ENCODE data around the gene FHIT. TPM values are rescaled to one million over a fixed set of nuclear protein-coding genes. Genes with fewer than 3 reads are reported as not detected.

FHIT gene
- total RNA-seq, 1 experiment from 2014 or later: 3.9 TPM

DNA sequence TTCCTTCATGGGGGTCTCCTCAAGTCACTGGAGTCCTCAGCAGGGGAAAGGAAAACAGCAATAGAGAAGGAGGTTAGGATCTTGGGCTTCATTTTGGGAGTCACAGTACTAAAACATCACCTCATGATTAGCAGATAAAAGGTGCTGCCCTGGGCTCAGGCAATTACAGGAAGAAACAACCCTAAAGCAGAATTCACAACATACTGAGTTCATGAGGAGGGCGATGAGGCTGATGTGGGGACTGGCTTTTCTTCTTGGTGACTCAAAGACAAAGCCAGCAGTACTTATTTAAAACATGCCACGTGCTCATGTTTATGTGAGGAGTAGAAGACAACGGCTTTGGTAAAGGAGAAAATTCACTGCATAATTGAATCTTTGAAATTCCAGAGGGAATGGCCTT, 1379.1 kb downstream of the FHIT start:
- in situ Hi-C loops (cut with HindIII; ENCODE audit: low pct_unique_long_range_greater_than_20kb, low sequenced_read_pairs): no loop called here
- DNase-seq (ENCODE audit: low read depth, low spot score): no peak

DNA sequence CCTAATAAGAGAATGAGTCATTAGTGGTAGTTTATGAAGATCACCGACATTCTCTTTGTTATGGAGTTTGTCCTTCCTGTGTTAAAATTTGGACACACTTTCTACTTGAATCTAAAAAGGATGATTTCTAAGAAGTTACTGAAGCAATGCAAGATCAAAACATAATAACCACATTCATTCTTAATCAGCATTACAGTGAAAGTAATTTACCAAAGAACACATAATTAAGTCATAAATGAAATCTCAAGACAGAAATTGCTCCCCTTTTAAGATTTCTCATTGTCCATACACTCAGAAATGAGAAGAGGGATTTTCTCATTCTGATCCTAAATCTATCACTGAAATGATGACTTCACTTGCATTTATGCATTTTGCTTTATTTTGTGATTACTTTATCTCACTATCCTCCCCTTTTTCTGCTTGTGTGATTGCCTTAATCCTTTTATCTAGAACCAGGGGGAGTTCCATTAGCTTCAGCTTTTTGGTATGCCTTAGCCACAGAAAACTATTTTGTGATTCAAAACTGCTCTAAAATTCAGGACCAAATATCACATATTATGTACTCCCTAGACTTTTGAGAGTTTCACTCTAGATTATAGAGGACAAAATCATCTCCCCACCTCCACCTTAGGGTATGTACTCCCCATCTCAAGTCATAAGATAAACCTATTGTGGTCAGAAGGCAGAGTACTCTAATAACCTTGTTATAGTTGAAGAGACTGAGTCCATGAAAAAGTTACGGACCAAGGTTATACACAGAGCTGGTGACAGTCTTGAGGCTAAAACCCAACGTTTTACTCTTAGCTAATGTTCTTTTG, 1383.9 kb downstream of the FHIT start:
- in situ Hi-C loops (cut with HindIII; ENCODE audit: low pct_unique_long_range_greater_than_20kb, low sequenced_read_pairs): no loop called here

DNA sequence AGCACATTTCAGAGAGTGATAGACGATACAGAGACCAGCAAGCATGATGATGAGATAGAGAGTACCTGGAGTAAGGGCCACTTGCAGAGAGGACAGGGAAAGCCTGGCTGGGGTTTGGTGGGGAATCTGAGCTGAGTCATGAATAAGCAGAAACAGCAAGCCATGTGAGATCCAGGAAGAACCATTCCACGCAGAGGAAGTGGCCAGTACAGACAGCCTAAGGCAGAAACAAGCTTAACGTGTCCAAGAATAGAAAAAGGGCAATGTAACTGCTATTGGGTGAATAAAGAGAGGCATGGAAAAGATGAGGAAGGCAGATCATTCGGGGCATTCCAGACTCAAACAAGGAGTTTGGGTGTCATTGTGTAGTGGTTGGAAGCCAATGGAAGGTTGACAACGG, 1385.2 kb downstream of the FHIT start:
- in situ Hi-C loops (cut with HindIII; ENCODE audit: low pct_unique_long_range_greater_than_20kb, low sequenced_read_pairs): no loop called here

More for the DNA sequence above, 1383.9 kb downstream of the FHIT start:
- no peak for DNase-seq (ENCODE audit: low read depth, low spot score)

DNA sequence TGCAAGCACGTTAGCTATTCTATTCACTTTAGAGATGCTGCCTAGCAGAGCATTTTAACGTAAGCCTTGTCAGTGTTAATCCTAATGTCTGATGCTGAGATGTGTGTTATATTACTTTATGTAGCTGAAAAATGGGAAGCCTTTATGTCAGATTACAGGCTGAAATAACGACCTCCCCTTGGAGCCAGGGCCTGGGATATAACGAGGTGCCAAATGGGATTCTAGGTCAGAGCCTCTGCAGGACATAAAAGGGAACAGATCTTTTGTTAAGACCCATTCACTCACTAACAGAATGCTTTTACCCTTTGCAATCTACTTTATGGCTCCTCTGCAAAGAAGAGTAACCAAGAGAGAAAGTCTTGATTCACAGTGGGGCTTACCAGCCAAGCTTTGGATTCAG, 1385.9 kb downstream of the FHIT start:
- no peak for DNase-seq (ENCODE audit: low read depth, low spot score)
- in situ Hi-C loops (cut with HindIII; ENCODE audit: low pct_unique_long_range_greater_than_20kb, low sequenced_read_pairs): no loop called here

More for the DNA sequence above, 1385.2 kb downstream of the FHIT start:
- DNase-seq (ENCODE audit: low read depth, low spot score): peak; percentile 27

DNA sequence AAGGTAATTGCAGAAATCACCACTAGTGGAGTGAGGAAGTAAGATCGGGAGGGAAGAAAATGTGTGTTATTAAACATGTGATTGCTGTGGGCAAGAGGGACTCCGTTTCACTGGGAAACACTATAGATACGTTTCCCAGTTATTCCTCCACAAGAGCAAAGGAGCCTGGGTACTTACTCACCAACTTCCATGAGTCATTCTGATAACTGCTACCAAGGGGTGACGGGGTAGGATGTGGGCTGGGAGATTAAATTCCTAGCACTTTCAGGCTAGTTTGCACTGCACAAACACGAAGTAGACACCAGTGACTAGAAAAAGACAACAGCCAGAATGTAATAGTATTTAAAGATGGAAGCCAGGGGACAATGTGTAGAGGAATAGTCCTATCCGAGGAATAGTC, 1388.6 kb downstream of the FHIT start:
- DNase-seq (ENCODE audit: low read depth, low spot score): no peak

DNA sequence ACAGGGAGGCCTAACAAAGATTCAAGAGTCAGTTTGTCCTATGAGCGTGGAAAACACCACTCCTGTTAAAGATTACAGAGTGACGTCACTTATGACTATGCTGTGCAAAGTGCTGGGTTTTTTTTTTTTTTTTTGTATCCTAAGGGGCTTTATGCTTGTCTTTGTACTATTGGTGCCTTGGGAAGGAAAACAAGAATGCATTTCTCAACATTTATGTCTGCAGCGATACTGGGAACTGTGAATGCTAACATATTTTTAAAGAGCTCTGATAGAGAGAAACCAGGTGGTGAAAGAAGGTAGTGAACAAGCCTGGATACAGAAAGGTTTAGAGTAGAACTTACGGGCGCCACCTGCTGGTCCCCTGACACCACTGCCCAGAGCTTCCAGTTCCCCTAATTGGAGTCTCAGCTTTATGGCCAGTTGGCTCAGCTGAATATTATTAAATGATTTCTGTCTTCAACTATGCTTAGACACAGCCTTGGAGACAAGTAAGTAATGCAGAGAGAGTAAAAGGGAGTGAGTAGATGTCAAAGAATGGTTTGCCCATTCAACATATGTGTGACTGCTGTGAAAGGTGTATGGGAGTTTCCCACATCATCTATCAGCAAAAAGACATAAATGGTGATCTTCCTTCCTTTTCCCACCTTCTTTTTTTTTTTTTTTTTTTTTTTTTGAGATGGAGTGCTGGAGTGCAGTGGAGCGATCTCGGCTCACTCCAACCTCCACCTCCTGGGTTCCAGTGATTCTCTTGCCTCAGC, 1393.5 kb downstream of the FHIT start:
- in situ Hi-C loops (cut with HindIII; ENCODE audit: low pct_unique_long_range_greater_than_20kb, low sequenced_read_pairs): no loop called here
- peak; percentile 86 for DNase-seq (ENCODE audit: low read depth, low spot score)

More for the DNA sequence above, 1388.6 kb downstream of the FHIT start:
- in situ Hi-C loops (cut with HindIII; ENCODE audit: low pct_unique_long_range_greater_than_20kb, low sequenced_read_pairs): no loop called here

DNA sequence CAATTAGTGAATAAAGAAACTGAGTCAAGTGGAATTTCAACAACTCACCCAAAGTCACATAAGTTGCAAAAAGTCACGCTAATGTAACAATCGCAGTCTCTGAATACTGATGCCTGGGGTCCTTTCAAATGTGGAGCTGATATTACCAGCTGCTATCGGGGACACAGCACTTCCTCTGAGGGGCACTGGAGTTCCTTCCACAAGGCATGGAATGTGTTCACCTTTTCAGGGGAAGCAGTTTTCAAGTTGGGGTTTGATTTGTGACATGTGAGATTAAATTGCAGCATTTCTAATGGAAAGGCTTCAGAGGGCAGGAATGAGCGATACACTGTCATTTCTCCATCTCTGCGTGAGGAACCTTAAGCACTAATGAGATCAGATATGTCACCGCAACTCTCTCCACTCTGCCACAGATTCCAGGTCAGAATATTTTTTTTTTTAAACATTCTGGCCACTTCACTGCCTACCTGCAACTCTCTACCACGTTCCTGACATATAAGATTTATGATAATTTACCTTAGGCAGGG, 1394.3 kb downstream of the FHIT start:
- in situ Hi-C loops (cut with HindIII; ENCODE audit: low pct_unique_long_range_greater_than_20kb, low sequenced_read_pairs): no loop called here
- no peak for DNase-seq (ENCODE audit: low read depth, low spot score)

DNA sequence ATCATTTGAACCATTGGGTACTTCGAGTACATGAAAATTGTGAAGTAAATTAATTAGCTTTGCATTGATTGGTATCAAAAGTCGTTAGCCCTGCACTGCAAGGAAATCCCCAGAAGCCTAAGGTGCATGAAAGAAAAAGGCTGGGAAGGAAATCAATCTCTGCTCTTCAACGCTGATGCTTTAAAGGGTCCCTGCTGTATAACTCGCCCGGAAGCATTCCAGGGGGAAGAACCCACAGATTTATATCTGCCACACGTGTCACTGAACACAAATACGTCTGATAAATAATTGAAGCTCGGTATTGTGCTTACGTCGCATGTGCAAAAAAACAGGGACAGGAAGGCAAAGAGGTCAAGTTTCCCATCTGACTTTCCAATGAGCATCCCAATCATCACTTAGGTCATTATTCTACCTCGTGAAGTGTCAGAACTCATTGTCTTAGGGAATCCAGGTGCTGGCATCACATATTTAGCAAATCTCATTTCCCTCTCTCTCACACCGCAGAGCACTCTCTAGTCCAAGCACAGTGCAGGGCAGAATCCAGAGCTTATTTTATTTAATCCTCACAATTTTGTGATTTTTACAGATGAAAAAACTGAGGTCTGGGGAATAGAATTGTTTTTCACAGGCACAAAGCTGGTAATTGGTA, 1397.1 kb downstream of the FHIT start:
- DNase-seq (ENCODE audit: low read depth, low spot score): no peak
- in situ Hi-C loops (cut with HindIII; ENCODE audit: low pct_unique_long_range_greater_than_20kb, low sequenced_read_pairs): no loop called here

DNA sequence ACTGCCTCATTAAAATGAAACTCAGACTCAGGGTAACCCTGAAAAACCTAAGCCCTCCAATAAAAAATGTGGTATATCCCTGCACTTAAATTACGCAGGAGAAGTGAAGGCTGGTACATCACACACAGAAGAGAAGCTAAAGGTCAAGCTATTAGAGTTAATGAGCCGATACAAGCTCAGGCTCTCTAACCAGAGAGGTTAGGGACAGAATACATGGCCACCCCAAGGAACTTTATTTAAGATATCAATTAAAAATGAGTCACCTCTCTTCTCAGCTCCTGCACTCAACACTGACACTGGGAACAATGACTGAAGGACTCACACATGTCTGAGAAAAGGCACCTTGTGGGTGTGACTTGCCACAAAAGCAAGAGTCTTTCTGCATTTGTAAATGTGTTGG, 1400.8 kb downstream of the FHIT start:
- in situ Hi-C loops (cut with HindIII; ENCODE audit: low pct_unique_long_range_greater_than_20kb, low sequenced_read_pairs): no loop called here

DNA sequence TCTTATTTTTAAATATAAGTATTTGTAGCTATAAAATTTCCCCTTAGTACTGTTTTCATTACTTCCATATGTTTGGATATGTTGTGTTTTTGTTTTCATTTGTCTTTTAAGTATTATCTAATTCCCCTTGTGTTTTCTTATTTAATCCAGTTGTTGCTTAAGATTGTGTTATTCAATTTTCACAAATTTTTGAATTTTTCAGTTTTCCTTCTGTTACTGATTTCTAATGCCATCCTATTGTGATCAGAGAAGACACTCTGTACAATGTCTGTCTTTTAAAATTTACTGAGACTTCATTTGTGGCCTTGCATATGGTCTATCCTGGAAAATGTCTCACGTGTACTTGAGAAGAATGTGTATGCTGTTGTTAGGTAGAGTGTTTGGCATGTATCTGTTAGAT, 1405.9 kb downstream of the FHIT start:
- in situ Hi-C loops (cut with HindIII; ENCODE audit: low pct_unique_long_range_greater_than_20kb, low sequenced_read_pairs): no loop called here
- DNase-seq (ENCODE audit: low read depth, low spot score): no peak

More for the DNA sequence above, 1400.8 kb downstream of the FHIT start:
- no peak for DNase-seq (ENCODE audit: low read depth, low spot score)

DNA sequence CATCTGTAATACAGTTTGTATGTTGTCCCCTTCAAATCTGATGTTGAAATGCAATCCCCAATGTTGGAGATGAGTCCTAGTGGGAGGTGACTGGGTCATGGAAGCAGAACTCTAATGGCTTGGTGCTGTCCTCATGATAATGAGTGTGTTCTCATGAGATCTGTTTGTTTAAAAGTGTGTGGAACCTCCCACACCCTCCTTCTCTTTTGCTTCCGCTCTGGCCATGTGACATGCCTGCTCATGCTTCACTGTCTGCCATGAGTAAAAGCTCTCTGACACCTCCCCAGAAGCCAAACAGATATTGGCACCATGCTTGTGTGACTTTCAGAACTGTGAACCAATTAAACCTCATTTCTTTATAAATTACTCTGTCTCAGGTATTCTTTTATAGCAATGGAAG, 1407.4 kb downstream of the FHIT start:
- DNase-seq (ENCODE audit: low read depth, low spot score): no peak
- in situ Hi-C loops (cut with HindIII; ENCODE audit: low pct_unique_long_range_greater_than_20kb, low sequenced_read_pairs): no loop called here

DNA sequence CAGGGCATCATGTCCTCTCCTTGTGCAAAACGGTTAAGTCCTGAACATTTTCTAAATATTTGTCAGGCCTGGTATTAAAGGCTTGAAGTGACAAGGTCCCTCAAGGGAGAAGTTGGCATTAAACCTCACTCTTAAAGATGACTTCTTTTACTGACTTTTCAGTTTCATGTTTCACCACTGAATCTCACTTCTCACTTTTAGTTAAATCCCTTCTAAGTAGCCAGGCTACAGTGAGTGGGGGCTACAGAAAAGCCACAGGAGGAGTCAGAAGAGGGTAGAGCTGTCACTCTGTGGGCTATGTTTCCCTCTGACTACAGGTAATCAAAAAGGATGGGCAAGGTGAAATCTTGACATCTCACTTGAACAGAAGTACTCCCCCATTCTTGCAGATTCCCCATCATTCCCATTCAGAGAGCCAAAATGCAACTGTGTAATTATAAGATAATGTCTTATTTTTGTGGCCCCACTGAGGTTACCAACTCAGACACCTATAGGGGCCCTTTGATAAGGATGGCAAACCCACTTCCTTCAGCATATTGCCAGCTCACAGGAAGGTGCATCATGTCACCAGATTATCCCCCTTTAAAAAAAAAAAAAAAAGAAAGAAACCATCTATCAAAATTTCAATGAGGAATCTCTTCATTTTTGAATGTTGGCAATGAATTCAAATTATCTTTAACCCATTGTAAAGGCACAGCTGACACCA, 1411.3 kb downstream of the FHIT start:
- DNase-seq (ENCODE audit: low read depth, low spot score): no peak
- in situ Hi-C loops (cut with HindIII; ENCODE audit: low pct_unique_long_range_greater_than_20kb, low sequenced_read_pairs): no loop called here

DNA sequence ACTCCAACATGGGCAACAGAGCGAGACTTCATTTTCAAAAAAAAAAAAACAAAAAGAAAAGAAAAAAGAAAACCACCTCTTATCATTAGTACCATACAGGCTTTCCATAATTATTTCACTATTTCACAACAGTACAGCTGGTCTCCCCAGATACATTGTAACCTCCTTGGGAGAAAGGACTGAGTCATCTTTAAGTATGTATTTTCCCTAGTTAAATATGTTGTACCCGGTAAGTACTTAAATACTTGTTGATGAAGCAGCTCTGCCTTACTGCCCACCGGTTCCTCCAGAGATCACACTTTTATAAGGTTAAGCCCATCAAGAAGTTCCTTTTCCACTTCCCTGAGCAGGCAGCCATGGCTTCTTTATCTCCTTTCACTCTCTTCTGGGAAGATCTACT, 1412.0 kb downstream of the FHIT start:
- in situ Hi-C loops (cut with HindIII; ENCODE audit: low pct_unique_long_range_greater_than_20kb, low sequenced_read_pairs): no loop called here
- no peak for DNase-seq (ENCODE audit: low read depth, low spot score)

DNA sequence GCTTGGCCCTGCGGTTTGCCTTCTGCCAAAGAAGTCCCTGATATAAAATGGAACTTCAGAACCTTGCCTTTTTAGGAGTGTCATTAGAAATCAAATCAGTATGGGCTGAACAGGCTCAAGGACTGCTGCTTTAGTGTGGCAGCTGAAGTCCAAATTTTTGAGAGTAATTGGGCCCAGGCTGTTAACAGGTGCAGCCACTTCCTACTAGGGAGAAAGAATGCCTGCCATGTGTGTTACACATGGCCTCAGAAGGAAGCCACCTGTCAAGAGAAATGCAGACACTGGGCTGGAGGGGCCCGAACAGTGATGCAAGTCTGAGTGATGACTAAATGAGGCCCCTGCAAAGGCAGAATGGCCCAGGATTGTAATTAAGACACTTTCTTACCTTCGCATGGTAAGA, 1414.7 kb downstream of the FHIT start:
- no peak for DNase-seq (ENCODE audit: low read depth, low spot score)
- in situ Hi-C loops (cut with HindIII; ENCODE audit: low pct_unique_long_range_greater_than_20kb, low sequenced_read_pairs): no loop called here

DNA sequence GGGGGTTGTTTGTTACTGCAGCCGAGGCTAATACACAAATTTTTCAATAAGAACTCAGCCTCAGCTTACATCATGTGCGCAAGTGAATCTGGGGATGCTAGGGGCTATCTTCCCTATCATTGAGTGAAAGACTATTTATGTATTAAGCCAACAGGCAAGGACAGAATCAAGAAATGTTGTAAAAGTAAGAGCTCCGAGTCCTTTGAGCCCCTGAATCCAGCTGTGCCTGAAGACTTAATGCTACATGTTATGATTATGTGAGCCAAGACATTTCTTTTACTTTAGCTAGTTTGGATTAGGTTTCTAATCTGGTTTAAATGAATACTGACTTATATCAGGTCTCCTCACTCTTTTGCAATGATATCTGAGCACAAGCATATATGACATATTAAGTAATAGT, 1418.5 kb downstream of the FHIT start:
- DNase-seq (ENCODE audit: low read depth, low spot score): no peak
- in situ Hi-C loops (cut with HindIII; ENCODE audit: low pct_unique_long_range_greater_than_20kb, low sequenced_read_pairs): no loop called here

DNA sequence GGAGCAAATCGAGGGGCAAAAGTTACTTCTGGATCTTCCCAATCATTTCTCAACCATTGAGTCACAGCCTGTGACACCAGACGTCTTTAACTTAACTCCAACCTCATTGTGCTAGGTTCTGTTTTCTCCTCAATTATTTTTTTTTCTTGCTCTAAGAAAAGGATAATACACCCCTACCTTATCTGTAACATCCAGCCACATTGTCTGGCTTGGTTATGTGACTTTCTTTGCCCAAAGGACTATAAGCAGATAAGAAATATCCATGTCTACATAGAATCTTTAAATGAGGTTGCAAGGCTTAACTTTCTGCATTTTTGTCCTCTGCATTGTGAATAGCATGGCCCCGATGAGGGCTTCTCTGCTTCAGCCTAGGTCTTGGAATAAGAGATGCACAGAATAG, 1419.0 kb downstream of the FHIT start:
- in situ Hi-C loops (cut with HindIII; ENCODE audit: low pct_unique_long_range_greater_than_20kb, low sequenced_read_pairs): no loop called here
- no peak for DNase-seq (ENCODE audit: low read depth, low spot score)

DNA sequence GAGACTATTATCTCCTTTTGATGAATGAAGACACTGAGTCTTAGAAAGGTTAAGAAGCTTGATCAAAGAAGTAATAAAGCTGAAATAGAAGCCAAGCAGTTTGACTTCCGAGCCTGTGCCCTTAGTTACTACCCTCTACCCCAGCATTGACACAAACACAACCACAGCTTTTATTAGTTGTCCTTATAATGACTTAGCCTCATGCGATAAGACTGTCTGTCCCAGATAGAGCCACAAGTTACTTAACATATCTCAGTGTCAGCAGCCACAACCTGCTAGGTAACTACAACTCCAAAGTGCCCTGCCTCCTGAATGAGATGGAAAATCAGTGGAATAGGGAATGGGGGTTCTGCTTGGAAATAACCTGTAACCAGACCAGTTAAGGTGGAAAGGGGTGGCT, 1419.9 kb downstream of the FHIT start:
- in situ Hi-C loops (cut with HindIII; ENCODE audit: low pct_unique_long_range_greater_than_20kb, low sequenced_read_pairs): no loop called here

DNA sequence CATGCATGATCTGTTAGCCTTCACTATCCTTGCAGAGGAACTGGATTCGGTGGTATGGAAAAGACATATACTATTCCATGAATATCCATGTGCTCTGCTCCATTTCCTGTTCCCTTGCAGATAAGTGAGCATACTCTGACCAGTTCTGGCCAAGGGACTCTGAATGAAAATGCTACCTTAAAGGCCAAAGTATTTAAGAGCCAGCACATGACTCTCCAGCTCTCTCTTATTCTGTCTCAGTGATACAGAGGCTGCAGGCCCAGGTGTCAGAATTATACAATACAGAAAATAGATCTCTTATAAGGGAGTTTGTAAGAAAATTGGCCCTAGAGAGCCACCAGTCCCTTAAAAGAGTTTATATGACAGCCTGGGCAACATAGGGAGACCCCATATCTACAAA, 1421.7 kb downstream of the FHIT start:
- in situ Hi-C loops (cut with HindIII; ENCODE audit: low pct_unique_long_range_greater_than_20kb, low sequenced_read_pairs): no loop called here
- DNase-seq (ENCODE audit: low read depth, low spot score): no peak

More for the DNA sequence above, 1419.9 kb downstream of the FHIT start:
- no peak for DNase-seq (ENCODE audit: low read depth, low spot score)
